Activated T-helper 17 cell treated with anti-CD3 and anti-CD28 coated beads, Interleukin-2, amount 50 U/mL, for 72 hours (primary cell): ENCODE data around the gene RAB31. TPM values are rescaled to one million over a fixed set of nuclear protein-coding genes. Genes with fewer than 3 reads are reported as not detected.
"Not testable (repeated sequence)": the region's sequence is repeated elsewhere in the genome, so short reads cannot be mapped to it uniquely, and the experiment has no call there.

Experiments
- ATAC-seq: fragments of 150-1000 bp; cut with Tn5 transposase; replicated peaks from 2 replicates; pipeline ENCODE4 v1.10.0; 2021; ENCODE audit warnings: mild to moderate bottlenecking, moderate library complexity
- H3K27ac Mint-ChIP-seq: one replicate; pipeline ENCODE4 v1.8.0; 2022; ENCODE audit warnings: mixed read lengths
- H3K27me3 Mint-ChIP-seq: one replicate; pipeline ENCODE4 v1.8.0; 2022; ENCODE audit warnings: mixed read lengths
- H3K36me3 Mint-ChIP-seq: one replicate; pipeline ENCODE4 v1.8.0; 2022; ENCODE audit warnings: low read depth, mild to moderate bottlenecking, mixed read lengths
- H3K4me1 Mint-ChIP-seq: one replicate; pipeline ENCODE4 v1.8.0; 2022; ENCODE audit warnings: mixed read lengths
- H3K4me3 Mint-ChIP-seq: one replicate; pipeline ENCODE4 v1.8.0; 2022; ENCODE audit warnings: mild to moderate bottlenecking, mixed read lengths
- H3K9me3 Mint-ChIP-seq: one replicate; pipeline ENCODE4 v1.8.0; 2022; ENCODE audit warnings: mixed read lengths
- total RNA-seq, 2 donors: library from RNA; stranded (reverse); gene quantifications; one replicate each; pipeline ENCODE4 v1.2.3, GENCODE V29; 2022

The RAB31 gene, protein sequence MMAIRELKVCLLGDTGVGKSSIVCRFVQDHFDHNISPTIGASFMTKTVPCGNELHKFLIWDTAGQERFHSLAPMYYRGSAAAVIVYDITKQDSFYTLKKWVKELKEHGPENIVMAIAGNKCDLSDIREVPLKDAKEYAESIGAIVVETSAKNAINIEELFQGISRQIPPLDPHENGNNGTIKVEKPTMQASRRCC
- under 1 TPM; 0.08 to 0.69 TPM for total RNA-seq

DNA sequence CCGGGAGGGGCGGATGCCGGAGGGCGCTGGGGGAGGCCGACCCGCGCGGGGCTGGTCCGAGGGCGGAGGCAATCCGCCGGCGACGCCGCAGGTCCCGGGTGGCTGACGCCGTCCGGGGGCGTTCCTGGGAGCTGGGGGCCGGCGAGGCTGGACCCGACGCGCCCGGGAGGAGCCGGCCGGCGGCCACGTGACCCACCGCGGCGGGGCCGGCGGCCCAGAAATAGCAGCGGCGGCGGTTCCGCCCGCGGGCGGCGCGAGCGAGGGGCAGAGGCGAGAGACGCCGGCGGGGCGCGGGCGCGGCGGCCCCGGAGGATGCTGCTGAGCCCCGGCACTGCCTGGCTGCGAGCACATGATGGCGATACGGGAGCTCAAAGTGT is at the start of gene RAB31:
Gene RAB31, plus strand, starts transcription at position 245 of the 377 bp plus-strand sequence. Its CDS starts 105 bp downstream, at position 350.
- ATAC-seq: no peak
- peak within 1 kb of the TSS; percentile 69 for H3K4me3 Mint-ChIP-seq
- peaks cover 71% of the 10 kb centered on the region for H3K27me3 Mint-ChIP-seq
- H3K4me1 Mint-ChIP-seq: peaks cover 14% of the 10 kb centered on the region
- H3K9me3 Mint-ChIP-seq: no peaks in the 10 kb centered on the region
- no peak within 1 kb of the TSS for H3K27ac Mint-ChIP-seq
- no peaks in the 10 kb centered on the region for H3K36me3 Mint-ChIP-seq

DNA sequence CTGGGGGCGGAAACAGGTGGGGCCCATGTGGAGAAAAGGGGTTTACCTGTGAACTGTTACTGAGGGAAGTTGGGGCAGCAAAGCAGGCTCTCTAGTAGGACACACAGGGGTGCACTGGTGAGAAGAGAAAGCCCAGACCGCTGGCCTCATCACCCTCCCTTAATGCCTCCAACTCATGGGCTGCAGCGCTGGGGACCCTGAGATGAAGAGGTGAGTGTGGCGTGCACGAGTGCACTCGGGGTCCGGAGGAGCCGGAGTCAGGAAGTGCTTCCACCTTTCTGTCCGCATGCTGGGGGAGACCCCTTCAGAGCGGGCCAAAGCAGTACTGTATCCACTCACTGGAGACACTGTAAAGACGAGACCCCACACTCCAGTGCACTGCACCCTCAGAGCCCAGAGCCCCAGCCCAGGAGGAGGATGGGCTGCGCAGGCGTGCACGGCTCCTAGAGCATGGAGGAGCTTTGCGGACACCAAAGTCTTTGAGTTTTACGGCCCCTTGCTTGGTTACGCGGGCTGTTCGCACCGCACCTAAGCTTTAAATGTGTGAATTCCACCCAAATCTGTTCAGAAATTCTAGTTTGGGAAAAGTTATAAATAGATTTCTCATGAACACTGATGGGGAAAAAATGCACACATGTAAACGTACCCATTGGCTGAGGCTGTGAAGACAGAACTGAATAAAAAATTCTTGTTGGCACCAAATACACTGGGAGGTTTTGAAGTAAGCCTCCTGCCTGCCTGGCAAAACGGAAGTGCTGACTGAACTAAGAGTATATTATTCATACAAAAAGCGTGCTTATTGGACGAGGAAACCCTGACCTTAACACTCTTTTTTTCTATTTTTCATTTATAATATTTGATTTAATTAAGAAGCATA is 48.4 kb upstream of the RAB31 start:
- Mint-ChIP-seq H3K4me3 (no peak overlapping the region), H3K36me3 (no peaks in the 10 kb centered on the region), H3K4me1 (no peaks in the 10 kb centered on the region), H3K27me3 (peaks cover 3% of the 10 kb centered on the region), H3K9me3 (no peaks in the 10 kb centered on the region), H3K27ac (no peak overlapping the region)
- no peak for ATAC-seq

DNA sequence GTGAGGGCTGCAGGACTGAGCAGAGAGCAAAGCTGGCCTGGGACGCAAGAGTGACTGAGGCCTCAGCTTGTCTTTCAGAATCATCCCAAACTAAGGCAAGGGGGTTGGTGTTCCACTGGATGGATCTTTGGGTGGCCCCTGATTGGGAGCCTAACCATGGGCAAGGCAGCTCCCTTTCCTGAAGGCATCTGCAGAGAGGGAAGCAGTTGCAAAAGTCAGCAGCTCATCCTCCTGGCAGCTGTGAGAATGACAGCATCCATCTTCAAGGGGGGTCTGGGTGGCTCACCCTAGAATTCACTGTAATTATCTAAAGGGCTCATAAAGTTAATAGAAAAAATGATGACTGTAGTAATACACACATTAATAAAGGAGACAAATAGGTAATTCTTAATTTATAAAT is 46.5 kb upstream of the RAB31 start:
- Mint-ChIP-seq H3K9me3 (no peaks in the 10 kb centered on the region), H3K4me1 (no peaks in the 10 kb centered on the region), H3K36me3 (no peaks in the 10 kb centered on the region), H3K27ac (no peak overlapping the region), H3K27me3 (peaks cover 1% of the 10 kb centered on the region), H3K4me3 (no peak overlapping the region)
- ATAC-seq: no peak

DNA sequence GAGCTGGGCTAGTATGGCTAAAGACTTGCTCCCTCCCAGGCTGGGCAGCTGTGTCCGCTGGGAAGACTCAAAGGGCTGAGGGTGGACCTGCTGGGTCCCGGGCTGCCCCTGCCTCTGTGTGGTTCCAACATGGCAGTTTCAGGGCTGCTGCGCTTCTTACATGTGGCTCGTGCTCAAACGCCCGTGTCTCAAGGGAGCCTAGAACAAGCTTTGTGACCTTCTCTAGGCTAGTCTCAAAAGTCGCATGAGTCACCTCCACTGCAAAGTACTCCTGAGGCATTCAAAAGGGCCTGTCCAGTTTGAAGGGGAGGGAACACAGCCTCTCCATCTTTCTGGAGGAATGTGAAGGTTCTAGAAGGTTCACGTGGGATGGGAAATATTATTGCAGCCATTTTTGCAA is 44.7 kb upstream of the RAB31 start:
- peaks cover 4% of the 10 kb centered on the region for H3K27me3 Mint-ChIP-seq
- H3K4me1 Mint-ChIP-seq: no peaks in the 10 kb centered on the region
- H3K4me3 Mint-ChIP-seq: no peak overlapping the region
- H3K27ac Mint-ChIP-seq: no peak overlapping the region
- H3K36me3 Mint-ChIP-seq: no peaks in the 10 kb centered on the region
- H3K9me3 Mint-ChIP-seq: no peaks in the 10 kb centered on the region
- ATAC-seq: no peak

DNA sequence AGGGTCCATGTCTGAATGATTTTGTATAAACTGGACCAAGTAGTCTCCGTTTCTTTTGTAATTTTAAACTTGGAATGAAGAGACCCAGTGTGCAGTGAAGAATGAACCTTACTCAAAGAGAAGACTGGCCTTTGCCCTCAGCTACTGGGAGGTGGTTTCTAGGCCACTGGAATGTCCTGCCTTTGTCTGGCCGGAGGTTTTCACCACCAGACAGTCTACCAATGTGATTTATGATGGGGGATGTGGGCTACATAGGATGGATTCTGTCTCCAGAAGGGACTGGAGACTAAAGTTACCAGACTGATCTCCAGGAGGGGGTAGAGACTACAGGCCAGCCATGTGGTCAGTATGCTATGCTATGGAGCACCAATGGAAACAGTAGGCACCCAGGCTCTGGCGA is 42.8 kb upstream of the RAB31 start:
- no peaks in the 10 kb centered on the region for H3K4me1 Mint-ChIP-seq

DNA sequence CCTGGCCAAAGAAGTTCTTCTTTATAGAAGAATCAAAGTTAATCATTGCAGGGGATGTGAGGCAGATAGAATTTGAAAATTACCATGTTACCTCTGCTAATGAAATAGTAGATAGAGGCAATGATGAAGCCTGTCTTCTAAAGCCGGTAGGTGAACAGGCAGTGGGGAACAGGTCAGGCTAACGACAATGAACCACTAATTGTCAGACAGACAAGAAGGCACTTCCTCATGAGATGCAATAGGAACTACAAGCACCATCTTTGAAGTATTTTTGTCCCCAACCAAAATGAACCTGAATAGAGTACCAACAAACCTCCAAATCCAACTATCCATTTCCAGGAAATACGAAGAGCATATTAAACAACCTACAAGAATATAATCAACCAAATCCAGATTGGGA is 41.6 kb upstream of the RAB31 start:
- Mint-ChIP-seq H3K9me3 (no peaks in the 10 kb centered on the region), H3K4me1 (no peaks in the 10 kb centered on the region), H3K4me3 (no peak overlapping the region), H3K36me3 (no peaks in the 10 kb centered on the region), H3K27ac (no peak overlapping the region), H3K27me3 (peaks cover 4% of the 10 kb centered on the region)
- no peak for ATAC-seq

More for the DNA sequence above, 42.8 kb upstream of the RAB31 start:
- no peak overlapping the region for H3K27ac Mint-ChIP-seq
- no peaks in the 10 kb centered on the region for H3K36me3 Mint-ChIP-seq
- no peaks in the 10 kb centered on the region for H3K9me3 Mint-ChIP-seq
- ATAC-seq: no peak
- H3K4me3 Mint-ChIP-seq: no peak overlapping the region
- H3K27me3 Mint-ChIP-seq: peaks cover 4% of the 10 kb centered on the region

DNA sequence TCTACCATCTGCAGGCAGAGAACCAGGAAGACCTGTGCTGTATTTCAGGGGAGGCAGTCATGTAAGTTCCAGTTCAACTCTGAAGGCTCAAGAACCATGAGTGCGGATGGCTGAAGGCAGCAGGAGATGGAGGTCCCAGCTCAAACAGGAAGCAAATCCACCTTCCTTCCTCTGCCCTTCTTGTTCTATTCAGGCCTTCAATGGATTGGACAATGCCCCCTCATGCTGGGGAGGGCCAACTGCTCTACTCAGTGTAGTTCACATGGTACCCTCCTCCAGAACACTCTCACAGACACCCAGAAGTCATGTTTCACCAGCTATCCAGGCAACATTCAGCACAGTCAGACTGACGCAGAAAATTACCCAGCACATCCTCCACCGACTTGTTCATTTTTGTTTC is 39.1 kb upstream of the RAB31 start:
- no peaks in the 10 kb centered on the region for H3K36me3 Mint-ChIP-seq
- no peak overlapping the region for H3K4me3 Mint-ChIP-seq
- H3K4me1 Mint-ChIP-seq: peaks cover 5% of the 10 kb centered on the region
- H3K27ac Mint-ChIP-seq: peak overlapping the region; percentile 46
- no peaks in the 10 kb centered on the region for H3K9me3 Mint-ChIP-seq
- H3K27me3 Mint-ChIP-seq: peaks cover 4% of the 10 kb centered on the region
- ATAC-seq: no peak

DNA sequence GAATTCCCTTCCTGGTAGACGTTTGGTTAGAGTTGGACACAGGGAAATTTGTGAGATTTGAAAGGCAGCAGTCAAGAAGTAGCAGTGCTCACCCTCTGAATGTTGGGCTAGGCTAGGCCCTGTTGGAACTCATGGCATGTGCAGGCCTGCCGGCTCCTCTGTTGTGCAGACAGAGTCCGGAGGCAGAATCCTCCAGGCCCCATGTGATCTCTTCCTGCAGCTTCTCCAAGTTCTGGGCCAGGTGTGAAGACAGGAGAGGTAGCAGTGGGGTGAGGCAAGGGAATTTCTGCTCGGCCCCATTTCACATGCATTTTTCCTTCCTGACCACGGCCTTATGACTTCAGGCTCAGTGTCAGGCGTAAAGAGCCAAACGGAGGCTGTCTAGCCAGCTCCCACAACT is 36.9 kb upstream of the RAB31 start:
- Mint-ChIP-seq H3K4me1 (peaks cover 5% of the 10 kb centered on the region), H3K9me3 (no peaks in the 10 kb centered on the region), H3K36me3 (no peaks in the 10 kb centered on the region), H3K27me3 (peaks cover 12% of the 10 kb centered on the region), H3K4me3 (no peak overlapping the region), H3K27ac (no peak overlapping the region)
- ATAC-seq: no peak

DNA sequence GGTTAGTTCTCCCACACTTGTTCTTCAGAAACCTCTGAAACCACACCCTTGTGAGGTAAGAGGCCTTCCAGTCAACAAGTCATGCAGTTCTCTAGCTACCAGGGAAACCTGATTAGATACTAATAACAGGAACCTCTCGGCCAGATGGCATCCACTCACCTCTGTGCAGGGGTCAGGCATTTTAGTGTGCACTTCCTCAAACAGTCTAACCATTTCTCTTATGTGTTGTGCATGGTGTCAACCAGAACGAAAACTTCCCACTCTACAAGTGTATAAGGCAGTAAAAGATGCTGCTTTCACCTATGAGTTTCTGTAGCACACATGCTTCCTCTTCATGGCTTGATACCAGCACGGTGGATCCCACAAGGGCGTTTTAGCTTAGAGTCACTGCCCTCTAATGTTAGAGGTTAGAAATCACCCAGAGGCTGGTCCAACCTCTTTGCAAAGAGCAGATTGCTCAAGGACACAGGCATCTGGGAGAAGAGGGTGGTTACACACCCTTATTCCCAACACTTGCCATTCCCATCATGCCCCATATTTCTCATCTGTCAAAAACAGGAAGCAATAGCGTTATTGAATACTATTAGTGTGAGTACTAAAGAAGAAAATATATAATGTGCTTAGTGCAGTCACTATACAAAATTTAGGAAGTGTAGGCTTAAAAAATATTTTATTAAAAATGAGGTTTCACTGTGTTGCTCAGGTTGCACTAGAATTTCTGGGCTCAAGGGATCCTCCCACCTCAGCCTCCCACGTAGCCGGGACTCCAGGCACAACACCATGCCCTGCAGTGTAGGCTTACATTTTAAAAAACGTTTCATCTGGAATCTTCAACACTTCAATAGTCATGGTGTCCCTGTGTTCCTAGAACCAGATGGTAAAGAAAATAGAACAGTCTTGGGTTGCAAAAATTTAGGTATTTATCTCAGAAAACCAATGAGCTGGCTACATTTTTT is 34.5 kb upstream of the RAB31 start:
- Mint-ChIP-seq H3K4me3 (no peak overlapping the region), H3K9me3 (no peaks in the 10 kb centered on the region), H3K27ac (peak overlapping the region; percentile 14), H3K4me1 (peaks cover 5% of the 10 kb centered on the region), H3K27me3 (peaks cover 9% of the 10 kb centered on the region), H3K36me3 (no peaks in the 10 kb centered on the region)
- ATAC-seq: peak; percentile 92

DNA sequence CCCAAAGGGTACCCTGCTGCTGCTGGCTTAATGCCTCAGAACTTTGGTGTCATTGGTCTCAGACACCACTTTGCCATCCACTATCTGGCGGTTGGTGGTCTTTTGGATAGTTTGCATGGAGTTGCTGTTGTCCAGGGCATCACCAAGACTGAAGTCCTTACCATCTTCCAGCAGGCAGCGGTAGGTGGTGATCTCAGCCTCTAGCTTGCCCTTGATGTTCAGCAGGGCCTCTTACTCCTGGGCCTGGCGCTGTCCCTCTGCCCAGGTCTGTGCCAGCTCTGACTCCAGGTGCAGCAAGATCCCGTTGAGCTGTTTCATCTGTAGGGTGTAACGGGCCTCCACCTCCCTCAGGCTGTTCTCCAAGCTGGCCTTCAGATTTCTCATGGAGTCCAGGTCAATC is 29.9 kb upstream of the RAB31 start:
- not testable (repeated sequence) for ATAC-seq, H3K36me3 Mint-ChIP-seq, H3K4me1 Mint-ChIP-seq, H3K27ac Mint-ChIP-seq, H3K4me3 Mint-ChIP-seq, H3K9me3 Mint-ChIP-seq
- peaks cover 23% of the 10 kb centered on the region for H3K27me3 Mint-ChIP-seq

DNA sequence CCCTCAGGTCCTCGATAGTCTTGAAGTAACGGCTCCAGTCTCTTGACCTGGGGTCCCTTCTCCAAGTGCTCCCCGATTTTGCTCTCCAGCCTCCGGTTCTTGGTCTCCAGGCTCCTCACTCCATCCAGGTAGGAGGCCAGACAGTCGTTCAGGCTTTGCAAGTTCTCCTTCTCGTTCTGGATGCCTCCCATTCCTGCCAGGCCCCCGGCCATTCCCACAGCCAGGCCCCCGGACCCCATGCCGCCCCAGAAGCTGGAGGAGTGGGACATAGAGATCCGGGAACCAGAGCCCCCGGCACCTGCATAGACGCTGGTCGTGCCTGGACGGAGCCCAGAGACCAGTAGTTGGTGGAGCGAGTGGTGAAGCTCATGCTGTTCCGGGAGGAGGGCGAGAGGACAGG is 29.0 kb upstream of the RAB31 start:
- H3K27me3 Mint-ChIP-seq: peaks cover 28% of the 10 kb centered on the region
- ATAC-seq: no peak

DNA sequence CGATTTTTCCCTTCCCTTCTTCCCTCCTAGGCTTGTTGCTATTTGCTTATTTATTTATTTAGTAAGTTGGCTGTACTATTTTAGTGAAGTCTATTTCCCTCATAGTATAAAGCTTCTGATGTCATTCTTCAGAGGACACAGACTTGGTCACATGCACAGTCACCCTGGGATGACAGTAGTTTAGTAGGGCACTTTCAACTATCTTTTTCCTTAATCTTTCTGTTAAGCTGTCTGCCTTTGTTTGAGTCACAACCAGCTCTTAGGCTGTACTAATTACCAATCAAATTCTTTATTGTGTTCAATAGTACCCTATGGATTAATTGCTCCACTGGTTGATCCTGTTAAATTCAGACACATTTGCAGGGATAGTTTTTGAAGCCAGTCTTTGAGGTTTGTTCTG is 26.9 kb upstream of the RAB31 start:
- Mint-ChIP-seq H3K36me3 (no peaks in the 10 kb centered on the region), H3K4me3 (no peak overlapping the region), H3K9me3 (no peaks in the 10 kb centered on the region), H3K27me3 (peaks cover 25% of the 10 kb centered on the region), H3K4me1 (no peaks in the 10 kb centered on the region), H3K27ac (no peak overlapping the region)
- ATAC-seq: no peak

More for the DNA sequence above, 29.0 kb upstream of the RAB31 start:
- Mint-ChIP-seq H3K4me3 (no peak overlapping the region), H3K36me3 (no peaks in the 10 kb centered on the region), H3K27ac (no peak overlapping the region), H3K4me1 (no peaks in the 10 kb centered on the region), H3K9me3 (no peaks in the 10 kb centered on the region)

DNA sequence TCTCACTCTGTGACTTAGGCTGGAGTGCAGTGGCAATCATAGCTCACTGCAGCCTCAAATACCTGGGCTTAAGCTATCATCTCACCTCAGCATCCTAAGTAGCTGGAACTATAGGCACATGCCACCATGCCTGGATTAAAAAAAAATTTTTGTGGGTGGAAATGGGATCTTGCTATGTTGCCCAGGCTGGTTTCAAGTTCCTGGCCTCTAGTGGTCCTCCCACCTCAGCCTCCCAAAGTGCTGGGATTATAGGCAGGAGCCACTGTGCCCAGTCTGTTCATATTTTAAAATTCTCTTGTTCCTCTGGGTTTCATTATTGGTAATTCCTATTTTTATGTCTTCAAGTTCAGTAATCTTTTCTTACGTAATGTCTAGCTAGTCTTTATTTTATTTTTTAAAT is 25.5 kb upstream of the RAB31 start:
- Mint-ChIP-seq H3K27ac (no peak overlapping the region), H3K27me3 (peaks cover 25% of the 10 kb centered on the region), H3K9me3 (no peaks in the 10 kb centered on the region), H3K4me1 (no peaks in the 10 kb centered on the region), H3K36me3 (no peaks in the 10 kb centered on the region), H3K4me3 (no peak overlapping the region)
- no peak for ATAC-seq
